GM19239 (cell line): ENCODE results near the gene COLEC11.

Source experiments
- DNase-seq: peaks from one replicate; pipeline ENCODE4 v3.0.0; 2011; ENCODE audit warnings: low spot score; ENCODE audit not compliant: insufficient read length
- FAIRE-seq: peaks from 2 replicates; lab custom pipeline; 2011; peaks lifted over from hg19 to GRCh38; lab: Jason Lieb, UNC

Gene COLEC11

GRCh38 chr2:3584076-3584475 lies 10.8 kb upstream of the COLEC11 start:
- FAIRE-seq (no peak), DNase-seq (no peak)

GRCh38 chr2:3584608-3585260 lies 10.2 kb upstream of the COLEC11 start:
- DNase-seq: no peak
- FAIRE-seq: no peak

GRCh38 chr2:3585261-3586109 lies 9.4 kb upstream of the COLEC11 start:
- no peak for DNase-seq

GRCh38 chr2:3586220-3586619 lies 8.7 kb upstream of the COLEC11 start:
- no peak for FAIRE-seq
- no peak for DNase-seq

More at GRCh38 chr2:3585261-3586109, 9.4 kb upstream of the COLEC11 start:
- no peak for FAIRE-seq

- DNase-seq: no peak
- no peak for FAIRE-seq
Measured at GRCh38 chr2:3587021-3587420, 7.9 kb upstream of the COLEC11 start.

GRCh38 chr2:3587432-3587831 lies 7.5 kb upstream of the COLEC11 start:
- no peak for FAIRE-seq
- no peak for DNase-seq

- FAIRE-seq (no peak), DNase-seq (no peak)
Measured at GRCh38 chr2:3588084-3588483, 6.8 kb upstream of the COLEC11 start.

- no peak for FAIRE-seq
Measured at GRCh38 chr2:3589086-3589485, 5.8 kb upstream of the COLEC11 start.

GRCh38 chr2:3595404-3595803 lies 492 bp downstream of the COLEC11 start:
- DNase-seq (no peak), FAIRE-seq (no peak)

More at GRCh38 chr2:3589086-3589485, 5.8 kb upstream of the COLEC11 start:
- no peak for DNase-seq

GRCh38 chr2:3595985-3596384 lies 1.1 kb downstream of the COLEC11 start:
- no peak for FAIRE-seq
- DNase-seq: no peak

- no peak for FAIRE-seq
- DNase-seq: no peak
Measured at GRCh38 chr2:3596901-3597417, 2.0 kb downstream of the COLEC11 start.

- DNase-seq: no peak
- FAIRE-seq: no peak
Measured at GRCh38 chr2:3597567-3597966, 2.7 kb downstream of the COLEC11 start.

GRCh38 chr2:3598197-3598910 lies 3.4 kb downstream of the COLEC11 start:
- FAIRE-seq: no peak

GRCh38 chr2:3598912-3599854 lies 4.3 kb downstream of the COLEC11 start:
- no peak for DNase-seq
- no peak for FAIRE-seq

More at GRCh38 chr2:3598197-3598910, 3.4 kb downstream of the COLEC11 start:
- no peak for DNase-seq

GRCh38 chr2:3600256-3600855 lies 5.4 kb downstream of the COLEC11 start:
- DNase-seq (no peak), FAIRE-seq (no peak)

- FAIRE-seq (no peak), DNase-seq (no peak)
Measured at GRCh38 chr2:3601561-3602271, 6.8 kb downstream of the COLEC11 start.

- FAIRE-seq (no peak), DNase-seq (no peak)
Measured at GRCh38 chr2:3602553-3603339, 7.8 kb downstream of the COLEC11 start.
